Stimulated activated CD4-positive, alpha-beta T cell treated with anti-CD3 and anti-CD28 coated beads, Interleukin-2, amount 100 ng/mL, for 4 hours (primary cell): ENCODE measurements around the gene SIX1.

Source experiments
- DNase-seq: peaks from one replicate; pipeline ENCODE4 v3.0.0-alpha.2; 2020; ENCODE audit warnings: low read depth

Gene SIX1

DNA sequence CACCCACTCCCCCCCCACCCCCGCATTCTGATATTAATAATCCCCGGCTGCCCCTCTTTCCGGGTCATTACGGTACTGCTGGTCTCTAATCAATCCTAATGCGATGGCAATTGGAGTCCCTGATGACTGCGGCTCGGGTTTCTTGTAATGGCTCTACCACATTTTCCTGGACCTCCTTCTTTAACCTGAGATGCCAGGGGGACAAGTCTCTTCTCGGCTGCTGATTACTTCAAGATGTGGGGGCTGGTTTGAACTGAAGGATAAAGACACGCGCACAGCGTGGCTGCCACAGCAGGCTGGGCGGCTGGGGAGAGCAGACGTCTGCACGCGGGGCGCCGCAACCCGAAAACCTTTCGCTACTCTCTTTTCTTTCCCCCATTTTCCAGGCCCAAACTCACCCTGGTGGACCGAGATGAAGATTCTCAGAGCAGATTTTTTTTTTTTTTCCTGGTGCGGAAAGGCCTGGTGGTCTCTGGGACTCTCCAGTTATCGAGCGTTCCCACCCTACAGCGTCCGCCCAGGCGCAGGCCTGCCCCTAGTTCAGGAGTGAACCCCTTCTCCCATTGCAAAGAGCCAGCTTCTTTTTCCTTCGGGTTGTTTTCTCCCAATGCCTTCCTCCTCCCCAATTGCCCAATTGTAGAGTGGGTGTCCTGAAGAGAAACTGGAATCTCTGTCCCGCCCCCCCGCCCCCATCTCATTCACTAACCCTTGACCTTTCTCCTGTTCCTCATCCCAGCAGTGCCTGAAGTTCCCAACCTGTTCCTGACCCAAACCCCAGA, 6.0 kb upstream of the SIX1 start:
- no peak for DNase-seq

DNA sequence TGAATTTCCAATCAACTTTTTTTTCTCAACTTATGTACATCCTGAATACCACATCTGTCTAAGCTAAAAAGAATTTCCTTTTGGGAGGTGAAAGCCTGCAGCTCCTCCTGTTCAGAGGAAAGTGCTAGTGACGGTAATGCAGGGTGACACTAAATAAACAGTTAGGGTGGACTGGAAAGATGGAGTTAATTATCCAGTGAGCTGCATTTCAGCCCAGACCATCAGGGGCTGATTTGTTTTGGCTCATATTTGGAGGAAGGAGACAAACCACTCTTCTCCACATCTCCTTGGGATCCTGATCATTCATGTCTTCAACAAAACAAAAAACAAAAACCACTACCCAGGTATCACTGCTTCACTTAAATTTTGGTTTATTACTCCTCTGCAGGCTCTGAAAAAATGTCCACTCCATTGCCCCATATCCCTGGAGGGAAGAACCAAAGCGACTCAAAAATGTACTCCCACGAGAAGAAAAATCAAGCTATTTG, 5.1 kb upstream of the SIX1 start:
- no peak for DNase-seq

DNA sequence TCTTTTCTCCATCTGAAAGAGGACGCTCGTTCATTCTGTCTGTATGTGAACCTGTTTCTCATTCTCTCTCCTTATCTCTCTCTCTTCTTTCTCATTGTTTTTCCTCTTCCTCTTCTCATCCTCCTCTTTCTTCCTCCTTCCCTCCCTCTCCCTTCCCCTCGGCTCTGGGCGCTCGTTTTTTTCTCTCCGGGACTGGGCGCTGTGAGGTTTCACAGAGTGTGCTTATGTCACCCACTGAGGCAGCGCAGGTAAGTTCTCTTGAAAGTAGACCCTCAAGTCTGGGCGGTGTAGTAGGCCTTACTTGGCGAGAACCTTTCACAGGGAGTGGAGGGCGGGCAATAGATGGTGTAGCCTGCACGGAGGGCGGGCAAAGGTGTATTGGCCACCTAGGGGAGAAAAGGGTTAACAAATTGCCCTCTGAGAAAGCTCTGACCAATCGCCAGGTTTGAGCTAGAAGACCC, 4.5 kb upstream of the SIX1 start:
- no peak for DNase-seq

DNA sequence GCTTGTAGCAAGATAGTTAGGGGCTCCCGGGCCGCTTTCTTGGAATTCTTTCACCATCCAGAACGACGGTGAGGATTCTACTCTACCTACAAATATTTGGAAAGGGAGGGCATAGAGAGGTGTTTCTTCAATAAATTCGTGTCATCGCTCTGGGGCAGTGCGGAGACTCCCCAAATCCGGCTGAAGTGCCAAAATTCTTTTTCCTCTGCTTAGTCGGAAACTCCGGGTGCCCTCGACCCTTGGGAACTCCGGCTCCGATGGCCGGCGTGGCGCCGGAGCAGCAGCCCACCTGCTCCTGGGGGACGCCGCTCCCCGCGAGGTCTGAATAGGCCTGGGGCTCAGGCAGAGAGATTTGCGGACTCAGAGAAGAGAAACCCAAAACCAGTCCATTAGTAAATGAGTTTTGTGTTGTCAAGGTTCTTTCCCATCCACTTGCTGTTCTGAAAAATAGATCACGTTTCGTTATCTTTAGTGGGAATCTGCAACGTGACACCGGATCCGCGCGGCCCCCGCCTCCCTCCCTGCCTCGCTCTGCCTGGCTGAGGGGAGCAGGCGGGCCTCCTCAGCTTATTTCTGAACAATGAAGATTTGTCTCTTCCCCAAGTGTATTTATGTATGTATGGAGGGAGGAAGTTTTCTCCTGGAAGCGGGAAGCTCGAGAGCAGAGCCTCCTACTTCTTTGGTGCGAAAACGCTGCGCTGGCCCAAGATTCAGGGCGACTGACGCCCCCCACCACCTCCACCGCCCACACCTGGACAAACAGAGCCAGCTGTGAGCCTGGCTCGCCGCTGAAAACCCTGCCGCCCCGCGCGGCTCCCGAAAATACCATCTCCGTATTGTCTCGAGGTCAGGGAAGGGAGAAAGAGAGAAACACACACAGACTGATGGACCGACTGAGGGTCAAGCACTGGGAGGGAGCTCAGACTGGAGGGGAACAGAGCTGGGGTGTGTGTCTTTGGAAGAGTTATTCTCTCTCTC, 3.7 kb upstream of the SIX1 start:
- no peak for DNase-seq

DNA sequence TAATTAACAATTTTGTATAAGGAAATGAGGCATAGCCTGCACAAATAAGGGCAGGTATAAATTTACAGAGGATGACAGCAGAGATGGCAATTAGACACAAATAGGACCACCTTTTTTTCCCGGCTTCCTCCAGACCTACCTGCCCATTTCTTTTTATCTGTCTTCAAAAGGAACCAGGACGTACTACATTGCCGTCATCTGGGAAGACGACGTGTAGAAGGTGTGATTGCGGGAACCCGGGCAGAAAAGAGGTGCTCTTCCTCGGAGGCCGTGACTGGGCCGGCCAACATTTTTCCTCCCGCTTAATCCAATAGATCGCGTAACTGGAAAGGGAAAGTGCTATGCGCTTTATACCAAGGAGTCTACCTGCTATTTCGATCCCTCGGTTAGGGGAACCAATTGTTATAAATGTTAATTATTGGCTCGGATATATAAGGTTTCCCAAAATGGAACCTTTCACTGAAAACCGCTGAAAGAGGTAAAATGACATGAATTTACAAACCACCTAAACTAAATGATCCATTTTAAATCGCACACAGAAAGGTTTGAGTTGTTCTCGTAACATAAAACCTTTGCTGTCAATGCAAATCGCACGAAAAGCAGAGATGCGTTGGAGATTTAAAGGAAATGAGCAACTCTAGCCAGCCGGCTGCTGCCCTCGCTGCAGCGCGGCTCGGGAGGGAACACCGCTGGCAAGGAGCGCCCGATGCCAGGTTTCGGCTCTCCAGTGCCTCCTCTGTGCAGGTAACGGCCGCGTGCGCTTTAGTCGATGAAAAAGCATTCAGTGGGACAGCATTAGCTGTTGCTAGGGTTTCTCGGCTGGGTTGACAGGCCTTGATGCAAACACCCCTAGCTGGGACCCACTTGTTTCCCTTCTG, 2.8 kb upstream of the SIX1 start:
- no peak for DNase-seq

DNA sequence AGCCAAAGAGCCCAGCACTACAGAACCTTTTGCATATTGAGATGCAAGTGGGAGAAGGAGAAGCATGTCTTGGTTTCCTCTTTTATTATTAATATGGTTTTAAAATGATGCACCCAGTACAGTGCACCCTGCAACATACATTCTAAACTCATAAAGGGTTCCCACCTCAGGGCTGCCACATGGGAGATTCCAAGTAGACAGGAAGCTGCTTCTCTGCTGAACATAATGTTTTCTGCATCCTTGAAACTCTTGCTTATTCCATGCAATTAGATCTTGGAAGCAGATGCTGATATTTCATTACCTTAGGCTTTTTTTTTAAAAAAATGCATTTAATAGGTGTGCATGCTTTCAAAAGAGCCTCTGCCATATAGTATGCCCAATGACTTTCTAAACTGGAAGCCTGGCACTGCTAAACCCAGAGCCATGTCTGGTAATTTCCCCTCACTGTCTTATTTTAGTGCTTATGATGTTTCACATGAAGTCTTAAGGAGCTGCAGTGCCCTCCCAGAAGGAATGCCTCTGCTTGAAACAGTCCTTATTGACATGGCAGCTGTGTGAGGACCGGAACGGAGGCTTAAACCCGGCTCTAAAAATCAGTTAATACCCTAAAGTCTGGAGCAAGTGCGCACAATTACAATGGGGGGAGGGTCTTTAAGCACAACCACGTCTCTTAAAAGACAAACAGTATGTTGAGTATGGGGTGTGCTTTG, 2.0 kb upstream of the SIX1 start:
- no peak for DNase-seq

DNA sequence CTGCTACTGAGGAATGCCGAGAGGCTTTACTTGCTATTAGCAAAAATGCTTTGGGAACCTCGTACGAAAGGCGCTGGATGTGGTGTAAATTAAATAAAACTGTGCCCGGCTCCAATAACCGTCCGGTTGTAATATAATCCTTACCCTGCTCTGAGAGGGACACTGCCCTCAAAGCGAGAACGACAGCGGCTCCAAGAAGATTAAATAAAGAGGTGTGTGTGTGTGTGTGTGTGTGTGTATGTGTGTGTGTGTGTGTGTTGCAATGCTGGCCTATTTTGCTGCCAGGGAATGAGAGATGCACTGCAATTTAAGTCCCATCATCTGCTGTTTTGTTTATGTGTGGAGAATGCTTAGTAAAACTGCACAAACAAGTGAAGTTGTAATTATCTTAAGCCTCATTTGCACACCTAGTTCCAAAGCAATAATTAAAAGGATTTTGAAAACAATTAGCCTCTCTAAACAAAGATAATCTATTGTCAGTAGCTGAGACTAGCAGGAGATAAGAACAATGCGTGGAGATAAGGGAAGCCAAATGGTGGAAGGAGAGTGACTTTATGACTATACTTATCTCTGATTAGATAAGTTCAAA, 1.2 kb upstream of the SIX1 start:
- no peak for DNase-seq

DNA sequence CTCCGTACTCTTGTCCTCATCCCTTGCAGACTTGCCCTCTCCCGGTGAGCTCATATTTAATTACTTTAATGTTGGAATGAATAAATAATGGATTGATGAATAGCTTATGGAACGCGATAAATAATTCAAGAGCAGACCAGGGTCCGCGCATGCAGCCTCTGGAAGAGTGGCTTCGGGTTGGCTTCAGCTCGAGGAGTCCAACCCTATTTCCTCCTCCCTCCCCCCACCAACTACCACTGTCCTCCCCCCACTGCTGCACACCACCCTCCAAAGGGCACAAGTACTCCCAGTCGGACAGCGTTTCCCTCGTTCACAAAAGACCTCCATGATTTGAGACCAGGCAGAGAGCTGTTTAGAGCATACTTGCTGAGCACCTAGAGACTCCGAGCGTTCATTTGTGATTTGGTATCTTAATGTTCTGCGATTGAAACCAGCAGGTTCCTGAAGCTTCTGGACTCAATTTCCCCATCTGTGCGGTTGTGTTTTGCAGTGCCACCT, 647 bp upstream of the SIX1 start:
- DNase-seq, result no peak

DNA sequence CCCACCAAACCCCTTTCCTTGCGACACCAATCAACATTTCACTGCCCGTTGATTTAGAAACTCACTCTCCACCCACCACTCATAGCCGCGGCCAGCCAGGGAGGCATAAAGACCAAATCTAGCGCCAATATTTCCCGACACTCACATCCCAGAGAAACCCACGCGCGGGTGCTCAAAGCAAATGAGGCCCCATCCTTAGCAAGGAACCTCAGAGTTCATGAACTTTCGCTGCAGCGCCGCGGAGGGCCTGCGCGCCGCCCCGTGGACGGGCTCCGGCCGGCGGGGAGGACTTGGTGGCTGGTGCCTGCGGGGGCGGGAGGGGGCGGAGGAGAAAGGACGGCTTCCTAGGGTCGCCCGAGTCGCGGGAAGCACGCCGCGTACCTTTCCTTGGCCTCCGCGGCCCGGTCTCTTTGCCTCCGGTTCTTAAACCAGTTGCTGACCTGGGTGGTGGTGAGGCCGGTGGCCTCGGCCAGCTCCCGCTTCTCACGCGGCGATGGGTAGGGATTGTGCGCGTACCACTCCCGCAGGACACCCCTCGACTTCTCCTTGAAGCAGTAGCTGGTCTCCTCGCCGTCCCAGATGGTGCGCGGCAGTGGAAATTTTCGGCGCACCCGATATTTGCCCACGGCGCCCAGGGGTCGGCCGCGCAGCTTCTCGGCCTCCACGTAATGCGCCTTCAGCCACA, 886 bp downstream of the SIX1 start:
- no peak for DNase-seq

DNA sequence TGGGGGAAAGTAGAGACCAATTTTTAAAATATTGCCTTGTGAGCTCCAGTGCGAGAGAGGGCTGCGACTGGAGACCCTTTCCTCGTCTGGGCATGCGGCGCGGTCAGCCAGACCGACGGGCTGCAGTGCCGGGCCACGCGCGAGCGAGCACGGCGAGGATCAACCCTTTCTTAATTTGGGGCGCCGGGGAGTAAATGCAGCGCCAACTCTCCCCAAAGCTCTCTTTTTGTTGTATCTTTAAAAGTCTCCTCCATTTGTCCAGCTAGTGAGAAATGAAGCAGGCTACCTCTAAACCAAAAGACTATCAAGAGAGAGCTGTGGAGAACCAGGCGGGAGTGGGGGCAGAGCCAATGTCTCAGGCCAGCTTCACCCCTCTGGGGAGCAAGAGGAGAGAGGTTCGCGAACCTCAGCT, 1.4 kb downstream of the SIX1 start:
- DNase-seq, result no peak

DNA sequence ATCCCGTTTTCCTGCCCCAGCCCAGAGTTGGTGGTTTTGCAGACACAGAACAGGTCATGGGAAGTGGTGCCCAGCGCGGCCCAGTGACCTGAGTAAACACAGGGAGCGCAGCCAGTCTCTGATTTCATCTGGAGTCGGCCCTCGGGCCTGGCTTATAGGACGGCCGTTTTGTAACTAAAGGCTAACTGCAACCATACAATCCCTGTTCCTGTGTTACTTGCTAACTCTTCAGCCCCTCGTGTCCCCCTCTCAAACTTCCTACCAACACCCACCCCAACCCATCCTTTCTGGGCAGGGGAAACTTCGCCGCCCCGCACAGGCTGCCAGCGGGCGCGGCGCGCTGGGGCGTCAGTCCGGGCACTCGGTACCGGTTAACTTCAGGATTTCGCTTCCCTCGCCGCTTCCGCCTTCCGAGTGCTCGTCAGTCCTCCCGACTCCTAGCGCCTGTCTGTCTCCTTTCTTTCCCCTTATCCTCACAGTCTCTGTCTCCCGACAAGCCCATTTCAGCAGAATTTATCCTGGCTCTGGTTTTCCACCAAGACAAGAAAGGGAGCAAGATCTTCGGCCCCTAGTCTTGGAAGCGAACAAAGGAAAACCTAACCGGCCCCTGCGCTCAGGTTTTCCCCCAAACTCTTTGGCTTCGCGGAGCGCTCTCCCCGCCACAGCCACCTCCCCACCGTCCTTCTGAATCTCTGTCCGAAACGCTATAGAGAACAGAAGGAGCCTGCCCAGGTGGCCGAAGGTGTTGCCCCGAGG, 2.0 kb downstream of the SIX1 start:
- no peak for DNase-seq

DNA sequence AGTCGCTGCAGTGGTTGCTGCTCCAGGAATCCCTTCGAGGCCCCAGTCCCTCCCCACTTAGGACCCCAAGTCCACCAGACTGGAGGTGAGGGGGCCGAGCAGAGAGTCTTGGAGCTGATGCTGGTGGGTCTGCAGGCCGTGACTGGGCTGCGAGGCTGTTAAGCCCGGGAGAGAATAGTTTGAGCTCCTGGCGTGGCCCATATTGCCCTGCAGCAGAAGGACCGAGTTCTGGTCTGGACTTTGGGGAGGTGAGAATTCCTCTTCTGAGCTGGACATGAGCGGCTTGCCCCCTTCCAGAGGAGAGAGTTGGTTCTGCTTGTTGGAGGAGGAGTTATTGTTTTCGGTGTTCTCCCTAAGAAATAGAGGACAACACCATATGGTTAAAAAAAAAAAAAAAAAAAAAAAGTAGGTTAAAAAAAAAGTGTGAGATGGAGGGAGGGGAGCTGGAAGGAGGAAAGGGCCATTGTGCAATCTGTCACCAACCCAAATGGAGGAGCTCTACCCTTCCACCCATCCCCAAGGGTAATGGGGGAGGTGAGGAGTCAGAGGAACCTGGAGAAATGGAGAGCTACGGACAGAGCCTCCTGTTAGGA, 3.0 kb downstream of the SIX1 start:
- DNase-seq, result no peak

DNA sequence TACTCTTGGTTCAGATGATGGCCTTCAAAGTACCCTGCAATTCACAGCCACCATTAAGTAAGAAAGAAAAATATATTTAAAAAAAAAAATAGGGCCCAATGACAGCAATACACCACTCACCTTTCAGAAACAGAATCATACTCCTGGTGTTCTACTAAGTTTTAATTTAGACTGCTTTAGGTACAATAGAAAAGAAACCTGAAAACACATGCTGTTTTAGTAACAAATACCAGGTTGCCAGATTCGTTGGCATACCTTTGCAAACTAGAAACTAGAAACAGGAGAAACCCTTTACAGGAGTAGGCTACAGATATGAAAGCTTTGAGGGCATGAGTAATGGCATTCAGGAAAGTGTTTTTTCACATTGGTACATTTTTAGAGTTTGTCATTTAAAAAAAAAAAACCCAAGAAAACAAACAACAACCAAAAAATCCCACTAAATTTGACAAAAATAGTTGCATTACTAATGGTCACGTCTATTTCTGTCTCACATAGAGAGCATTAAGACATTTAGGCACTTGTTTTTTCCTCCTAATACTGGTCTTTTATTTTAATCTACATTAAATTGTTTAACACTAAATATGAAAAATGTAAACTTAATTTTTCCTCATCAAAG, 4.0 kb downstream of the SIX1 start:
- DNase-seq, result no peak

DNA sequence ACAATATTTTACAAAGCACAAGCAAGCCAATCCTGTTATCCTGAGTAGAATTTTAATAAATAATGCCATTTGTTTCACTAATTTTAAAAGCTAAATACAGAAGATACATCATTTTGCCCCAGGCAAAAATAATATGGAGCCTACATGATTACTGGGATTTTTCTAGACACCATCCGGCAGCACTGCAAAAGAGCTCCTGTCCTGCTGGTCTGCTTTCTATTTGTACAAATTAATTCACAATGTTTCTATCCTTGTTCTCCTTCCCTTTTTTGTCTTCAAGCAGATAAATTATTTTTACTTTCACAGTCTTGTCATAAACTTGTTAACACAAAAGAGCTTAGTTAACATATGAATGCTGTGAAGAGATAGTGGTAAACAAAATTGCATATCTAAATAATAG, 4.6 kb downstream of the SIX1 start:
- DNase-seq, result no peak

DNA sequence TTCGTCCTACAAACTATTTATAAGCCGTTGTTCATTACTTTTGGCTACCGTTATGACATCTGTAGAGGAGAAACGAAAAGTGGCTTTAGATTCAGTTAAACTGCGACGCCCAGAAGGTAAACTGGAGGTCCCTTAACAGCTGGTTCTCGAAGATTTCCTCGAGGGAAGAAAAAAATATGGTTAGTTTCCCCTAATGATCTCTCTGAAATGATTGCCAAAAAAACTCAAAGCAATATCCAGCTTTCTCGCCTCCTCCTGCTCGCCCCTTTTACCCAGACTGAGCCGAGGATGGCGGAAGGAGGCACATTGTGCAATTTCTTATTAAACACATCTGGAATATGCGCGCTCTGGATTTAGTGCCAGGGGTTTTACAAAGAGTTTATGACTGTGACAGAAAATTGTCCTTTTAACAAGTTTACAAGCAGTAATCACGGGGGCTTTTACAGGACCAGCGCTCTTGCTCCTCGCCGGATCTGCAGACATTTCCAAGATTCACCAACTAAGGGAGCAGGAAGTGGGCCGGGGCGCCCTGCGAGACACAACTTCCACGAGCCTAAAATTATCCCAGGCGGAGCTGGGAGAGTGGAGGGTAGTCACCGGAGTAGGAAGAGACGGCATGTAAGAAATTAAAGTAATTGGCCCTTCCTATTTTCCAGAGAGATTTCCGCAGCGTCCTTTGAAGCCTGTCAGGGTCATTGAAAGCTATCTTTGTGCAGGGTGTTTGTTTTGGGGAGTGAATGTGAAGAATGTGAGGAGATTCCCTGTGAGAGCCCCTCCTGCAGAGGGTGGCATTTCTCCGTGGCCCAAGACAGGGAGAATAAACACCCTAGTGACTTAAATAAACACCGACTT, 5.6 kb downstream of the SIX1 start:
- DNase-seq, result no peak

DNA sequence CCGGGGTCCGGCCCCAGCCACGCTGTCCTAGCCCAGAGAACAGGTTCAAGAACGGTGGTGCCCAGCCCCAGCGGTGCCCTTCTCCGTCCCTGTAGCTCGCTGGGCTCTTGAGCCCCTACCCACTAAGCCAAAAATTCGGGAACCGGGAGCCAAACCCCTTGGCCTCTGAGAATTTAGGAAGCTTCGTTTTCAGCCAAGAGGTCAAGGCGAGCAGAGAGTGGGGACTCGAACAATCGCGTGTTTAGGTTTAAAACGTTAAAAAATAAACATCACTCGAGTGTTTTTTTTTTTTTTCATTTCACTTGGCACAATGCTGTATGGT, 6.2 kb downstream of the SIX1 start:
- DNase-seq, result no peak

DNA sequence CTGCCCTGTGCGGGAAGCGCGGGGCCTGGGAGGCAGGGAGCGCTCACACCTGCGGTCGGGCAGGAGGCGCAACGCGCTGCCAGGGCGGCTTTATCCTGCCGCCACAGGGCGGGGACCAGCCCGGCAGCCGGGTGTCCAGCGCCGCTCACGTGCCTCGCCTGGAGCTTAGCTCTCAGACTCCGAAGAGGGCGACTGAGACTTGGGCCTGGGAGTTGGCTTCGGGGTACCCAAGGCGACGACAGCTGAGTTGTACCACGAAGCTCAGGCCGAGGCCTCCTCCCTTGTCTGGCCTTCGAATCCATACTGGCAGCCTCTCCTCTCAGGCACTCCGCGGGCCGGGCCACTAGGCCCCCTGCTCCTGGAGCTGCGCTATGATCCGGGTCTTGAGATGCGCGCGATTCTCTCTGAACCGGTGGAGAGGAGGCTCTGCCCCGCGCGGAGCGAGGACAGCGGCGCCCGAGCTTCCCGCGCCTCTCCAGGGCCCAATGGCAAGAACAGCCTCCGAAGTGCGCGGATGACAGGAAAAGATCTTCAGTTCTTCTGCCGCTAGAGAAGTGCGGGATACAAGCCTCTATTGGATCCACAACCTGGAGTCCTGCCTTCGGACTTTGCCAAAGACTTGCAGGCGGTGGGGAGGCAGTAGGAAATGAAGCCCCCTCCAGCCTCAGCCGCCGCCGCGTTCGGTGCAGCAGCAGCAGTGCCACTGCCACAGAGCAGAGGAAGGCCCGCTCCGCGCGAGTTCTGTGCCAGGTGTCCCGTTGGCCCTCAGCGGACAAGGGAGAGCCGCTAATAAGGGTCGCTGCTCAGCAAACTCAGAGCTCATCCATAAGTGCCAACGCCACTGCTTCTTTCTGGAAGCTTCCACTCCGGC, 6.8 kb downstream of the SIX1 start:
- DNase-seq, result no peak
